ENCODE measurements around the gene RNF126.
A peak's percentile ranks its signal among the peaks of the same experiment; 100 is the strongest.
"Not testable (repeated sequence)": the region's sequence is repeated elsewhere in the genome, so short reads cannot be mapped to it uniquely, and the experiment has no call there.

RNF126 gene

GRCh38 chr19:624433-625109 lies 38.4 kb downstream of the RNF126 start:
- no peak for ATAC-seq (ENCODE audit: low read depth)
- Mint-ChIP-seq H3K36me3 (peaks cover 23% of the 10 kb centered on the region), H3K4me1 (peaks cover 2% of the 10 kb centered on the region), H3K9me3 (no peaks in the 10 kb centered on the region), H3K27ac (no peak overlapping the region), H3K4me3 (no peak overlapping the region), H3K27me3 (no peaks in the 10 kb centered on the region)
- no peak for DNase-seq (ENCODE audit: low spot score in 2 of 2)

GRCh38 chr19:623974-624373 lies 39.0 kb downstream of the RNF126 start:
- DNase-seq (ENCODE audit: low spot score in 2 of 2): no peak
- H3K4me3 Mint-ChIP-seq: no peak overlapping the region
- no peaks in the 10 kb centered on the region for H3K27me3 Mint-ChIP-seq
- H3K9me3 Mint-ChIP-seq: no peaks in the 10 kb centered on the region
- H3K27ac Mint-ChIP-seq: no peak overlapping the region
- ATAC-seq (ENCODE audit: low read depth): no peak
- H3K4me1 Mint-ChIP-seq: peaks cover under 1% of the 10 kb centered on the region
- peaks cover 22% of the 10 kb centered on the region for H3K36me3 Mint-ChIP-seq

GRCh38 chr19:623175-623916 lies 39.7 kb downstream of the RNF126 start:
- ATAC-seq (ENCODE audit: low read depth) (no peak), DNase-seq (ENCODE audit: low spot score in 2 of 2) (no peak)
- Mint-ChIP-seq H3K27me3 (no peaks in the 10 kb centered on the region), H3K27ac (no peak overlapping the region), H3K4me3 (no peak overlapping the region), H3K4me1 (no peaks in the 10 kb centered on the region), H3K36me3 (peaks cover 22% of the 10 kb centered on the region), H3K9me3 (no peaks in the 10 kb centered on the region)

GRCh38 chr19:622666-623065 lies 40.3 kb downstream of the RNF126 start:
- no peak for ATAC-seq (ENCODE audit: low read depth)
- H3K4me3 Mint-ChIP-seq: no peak overlapping the region
- no peaks in the 10 kb centered on the region for H3K27me3 Mint-ChIP-seq
- H3K36me3 Mint-ChIP-seq: peaks cover 20% of the 10 kb centered on the region
- no peak for DNase-seq (ENCODE audit: low spot score in 2 of 2)
- no peak overlapping the region for H3K27ac Mint-ChIP-seq
- H3K9me3 Mint-ChIP-seq: no peaks in the 10 kb centered on the region
- no peaks in the 10 kb centered on the region for H3K4me1 Mint-ChIP-seq

GRCh38 chr19:621819-622218 lies 41.2 kb downstream of the RNF126 start:
- Mint-ChIP-seq H3K4me3 (no peak overlapping the region), H3K9me3 (no peaks in the 10 kb centered on the region)
- no peak for DNase-seq (ENCODE audit: low spot score in 2 of 2)

GRCh38 chr19:621191-621590 lies 41.8 kb downstream of the RNF126 start:
- peaks cover 20% of the 10 kb centered on the region for H3K36me3 Mint-ChIP-seq
- not testable (repeated sequence) for H3K4me3 Mint-ChIP-seq; H3K4me1 Mint-ChIP-seq; H3K27me3 Mint-ChIP-seq; DNase-seq (ENCODE audit: low spot score in 2 of 2); H3K27ac Mint-ChIP-seq; ATAC-seq (ENCODE audit: low read depth); H3K9me3 Mint-ChIP-seq

More at GRCh38 chr19:621819-622218, 41.2 kb downstream of the RNF126 start:
- no peak for ATAC-seq (ENCODE audit: low read depth)
- Mint-ChIP-seq H3K4me1 (peaks cover 3% of the 10 kb centered on the region), H3K27me3 (no peaks in the 10 kb centered on the region), H3K36me3 (peaks cover 21% of the 10 kb centered on the region), H3K27ac (no peak overlapping the region)

- no peaks in the 10 kb centered on the region for H3K27me3 Mint-ChIP-seq
Measured at GRCh38 chr19:620166-620862, 42.7 kb downstream of the RNF126 start.

GRCh38 chr19:619286-620002 lies 43.6 kb downstream of the RNF126 start:
- H3K36me3 Mint-ChIP-seq: peaks cover 20% of the 10 kb centered on the region

More at GRCh38 chr19:620166-620862, 42.7 kb downstream of the RNF126 start:
- H3K27ac Mint-ChIP-seq: no peak overlapping the region
- H3K36me3 Mint-ChIP-seq: peaks cover 17% of the 10 kb centered on the region
- DNase-seq (ENCODE audit: low spot score in 2 of 2): no peak
- no peaks in the 10 kb centered on the region for H3K9me3 Mint-ChIP-seq
- no peak for ATAC-seq (ENCODE audit: low read depth)
- peaks cover 3% of the 10 kb centered on the region for H3K4me1 Mint-ChIP-seq
- H3K4me3 Mint-ChIP-seq: no peak overlapping the region

GRCh38 chr19:618674-619285 lies 44.2 kb downstream of the RNF126 start:
- Mint-ChIP-seq H3K4me3 (no peak overlapping the region), H3K9me3 (no peaks in the 10 kb centered on the region), H3K27ac (no peak overlapping the region), H3K4me1 (peaks cover 3% of the 10 kb centered on the region), H3K36me3 (peaks cover 23% of the 10 kb centered on the region), H3K27me3 (no peaks in the 10 kb centered on the region)
- ATAC-seq (ENCODE audit: low read depth) (no peak), DNase-seq (ENCODE audit: low spot score in 2 of 2) (no peak)

More at GRCh38 chr19:619286-620002, 43.6 kb downstream of the RNF126 start:
- H3K4me3 Mint-ChIP-seq: no peak overlapping the region
- peaks cover 3% of the 10 kb centered on the region for H3K4me1 Mint-ChIP-seq
- no peaks in the 10 kb centered on the region for H3K27me3 Mint-ChIP-seq
- no peaks in the 10 kb centered on the region for H3K9me3 Mint-ChIP-seq
- no peak overlapping the region for H3K27ac Mint-ChIP-seq
- DNase-seq (ENCODE audit: low spot score in 2 of 2) (no peak), ATAC-seq (ENCODE audit: low read depth) (no peak)

GRCh38 chr19:618247-618619 lies 44.8 kb downstream of the RNF126 start:
- H3K4me1 Mint-ChIP-seq: peaks cover 3% of the 10 kb centered on the region
- H3K4me3 Mint-ChIP-seq: no peak overlapping the region
- H3K27ac Mint-ChIP-seq: no peak overlapping the region
- peaks cover 24% of the 10 kb centered on the region for H3K36me3 Mint-ChIP-seq
- no peaks in the 10 kb centered on the region for H3K9me3 Mint-ChIP-seq
- peaks cover under 1% of the 10 kb centered on the region for H3K27me3 Mint-ChIP-seq
- DNase-seq (ENCODE audit: low spot score in 2 of 2) (no peak), ATAC-seq (ENCODE audit: low read depth) (no peak)

GRCh38 chr19:617551-618246 lies 45.3 kb downstream of the RNF126 start:
- Mint-ChIP-seq H3K4me1 (peaks cover 3% of the 10 kb centered on the region), H3K4me3 (no peak overlapping the region), H3K27ac (no peak overlapping the region), H3K27me3 (peaks cover 2% of the 10 kb centered on the region), H3K36me3 (peaks cover 23% of the 10 kb centered on the region), H3K9me3 (no peaks in the 10 kb centered on the region)
- DNase-seq (ENCODE audit: low spot score in 2 of 2) (no peak), ATAC-seq (ENCODE audit: low read depth) (no peak)

GRCh38 chr19:616747-617526 lies 46.1 kb downstream of the RNF126 start:
- Mint-ChIP-seq H3K27me3 (peaks cover 2% of the 10 kb centered on the region), H3K4me1 (peaks cover 3% of the 10 kb centered on the region), H3K36me3 (peaks cover 23% of the 10 kb centered on the region), H3K4me3 (peak overlapping the region; percentile 53), H3K9me3 (no peaks in the 10 kb centered on the region), H3K27ac (no peak overlapping the region)
- no peak for DNase-seq (ENCODE audit: low spot score in 2 of 2)
- ATAC-seq (ENCODE audit: low read depth): peak; percentile 82
